Muscle layer of colon (tissue), 2 donors: ENCODE measurements around the gene ABCB11.

Source experiments
- H3K27ac ChIP-seq: one replicate; pipeline ENCODE4 v1.7.0; 2013; ENCODE audit warnings: low read depth, mild to moderate bottlenecking, low read length, moderate library complexity
- H3K27me3 ChIP-seq, 2 donors: one replicate each; pipeline ENCODE4 v1.7.0; 2013; ENCODE audit warnings: low read length in 2 of 2, mild to moderate bottlenecking in 2 of 2; ENCODE audit not compliant: insufficient read depth in 2 of 2, control insufficient read depth in 1 of 2
- H3K36me3 ChIP-seq: one replicate; pipeline ENCODE4 v1.7.0; 2013; ENCODE audit warnings: mild to moderate bottlenecking, low read length; ENCODE audit not compliant: insufficient read depth
- H3K4me1 ChIP-seq: one replicate; pipeline ENCODE4 v1.7.0; 2013; ENCODE audit warnings: mild to moderate bottlenecking, low read length; ENCODE audit not compliant: insufficient read depth
- H3K4me3 ChIP-seq, 2 donors: one replicate each; pipeline ENCODE4 v1.7.0; 2013; ENCODE audit warnings: low read length in 2 of 2, low read depth in 1 of 2, mild to moderate bottlenecking in 1 of 2, moderate library complexity in 1 of 2
- H3K9ac ChIP-seq: one replicate; pipeline ENCODE4 v1.7.0; 2013; ENCODE audit warnings: low read length
- H3K9me3 ChIP-seq: one replicate; pipeline ENCODE4 v1.7.0; 2013; ENCODE audit warnings: mild to moderate bottlenecking, low read length
- donor health status: abdominal sarcoma.
- donor health status: Adenocarcinoma of cecum.

The ABCB11 gene

DNA sequence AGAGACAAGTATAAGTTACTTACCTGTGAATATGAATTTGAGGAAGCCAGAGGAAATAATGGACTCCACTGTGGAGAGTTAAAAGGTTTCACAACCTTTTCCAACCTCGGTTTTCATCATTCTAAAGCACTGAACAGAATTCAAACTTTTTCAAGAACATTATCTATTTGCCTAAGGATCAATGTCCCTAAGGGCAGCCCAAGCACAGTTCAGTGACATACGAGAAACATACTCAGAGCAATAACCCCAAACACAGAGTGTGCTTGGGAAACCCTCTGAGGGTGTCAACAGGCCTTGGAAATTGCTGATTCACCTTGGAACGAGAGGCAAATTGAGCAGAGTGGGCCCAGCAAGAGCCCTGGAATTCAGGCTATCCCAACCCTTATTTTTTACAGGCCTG, at the start of gene ABCB11:
Gene ABCB11 (minus strand): TSS at position 123 of the 400 bp plus-strand sequence. CDS start 13,199 bp downstream, outside the sequence.
- no peak within 1 kb of the TSS for H3K27ac ChIP-seq

DNA sequence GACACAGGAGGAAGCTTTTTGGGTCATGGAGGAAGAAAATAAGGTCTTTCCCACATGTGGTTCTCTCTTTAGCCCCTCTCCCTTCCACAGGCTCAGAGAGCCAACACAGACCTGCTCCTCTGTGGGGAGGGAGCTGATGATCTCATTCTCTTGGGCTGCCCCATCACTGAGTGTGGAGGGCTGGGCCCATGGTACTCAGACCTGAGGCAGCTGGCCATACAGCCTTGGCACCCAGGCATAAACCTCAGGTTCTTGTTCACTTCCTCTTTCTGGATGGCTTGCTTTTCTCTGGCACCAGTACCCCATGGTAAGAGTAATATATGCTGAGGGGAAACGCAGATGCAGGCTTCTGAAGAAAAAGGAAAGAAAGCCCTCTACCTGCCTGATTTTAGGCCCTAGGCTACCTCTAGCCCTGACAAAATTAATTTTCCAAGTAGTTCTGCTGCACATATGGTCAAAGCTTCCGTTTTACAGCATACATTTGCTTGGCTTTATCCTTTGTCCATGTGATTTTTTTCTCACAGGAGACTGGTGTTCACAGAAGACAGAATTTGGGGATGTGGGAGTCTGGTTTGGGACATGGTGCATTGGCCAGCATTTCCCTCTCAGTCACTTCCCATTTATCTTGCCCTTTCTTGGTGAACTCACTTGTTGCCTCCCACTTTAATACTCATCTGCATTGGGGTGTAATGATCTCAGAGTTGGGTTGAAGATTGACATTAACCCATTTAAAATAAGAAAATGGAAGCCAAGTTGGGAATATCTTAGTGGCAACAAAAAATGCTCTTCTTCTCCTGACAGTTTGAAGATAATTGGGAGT, 49.3 kb upstream of the ABCB11 start:
- Histone ChIP-seq H3K9ac (no peak overlapping the region), H3K9me3 (no peaks in the 10 kb centered on the region), H3K36me3 (no peaks in the 10 kb centered on the region), H3K4me1 (no peaks in the 10 kb centered on the region), H3K27me3 (no peaks in the 10 kb centered on the region), H3K4me3 (no peak overlapping the region), H3K27ac (no peak overlapping the region)

More for the DNA sequence above, at the start of gene ABCB11:
- Histone ChIP-seq H3K4me3 (no peak within 1 kb of the TSS), H3K4me1 (no peaks in the 10 kb centered on the region), H3K9me3 (no peaks in the 10 kb centered on the region), H3K36me3 (no peaks in the 10 kb centered on the region), H3K9ac (no peak within 1 kb of the TSS), H3K27me3 (no peaks in the 10 kb centered on the region)

DNA sequence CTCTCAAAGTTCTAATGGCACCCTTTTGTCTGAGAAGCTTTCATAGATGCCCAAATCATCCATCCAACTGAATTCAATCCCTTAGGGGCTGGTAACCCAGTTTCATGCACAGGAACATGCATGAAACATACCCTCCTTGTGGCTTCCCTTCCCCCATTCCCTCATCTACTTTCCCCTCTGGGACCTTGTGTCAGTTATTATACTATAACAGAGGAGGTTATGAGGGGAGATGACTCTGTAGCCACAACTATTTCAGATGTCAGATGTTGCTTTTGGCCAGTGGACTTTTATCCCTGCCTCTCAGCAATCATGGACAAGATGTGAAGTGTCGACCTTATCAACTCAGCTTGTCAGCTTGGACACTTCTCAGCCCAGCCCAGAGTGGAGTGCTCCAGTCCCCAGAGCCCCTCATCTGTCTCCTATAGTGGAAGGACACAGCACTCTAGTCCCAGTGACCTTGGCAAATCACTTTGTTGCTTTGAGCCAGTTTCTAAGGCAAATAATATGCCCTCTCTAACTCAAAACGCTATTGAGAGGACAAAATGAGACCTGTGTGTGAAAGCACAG, 46.6 kb upstream of the ABCB11 start:
- no peaks in the 10 kb centered on the region for H3K36me3 ChIP-seq
- H3K4me3 ChIP-seq, result no peak overlapping the region
- H3K4me1 ChIP-seq, result no peaks in the 10 kb centered on the region
- H3K27ac ChIP-seq, result no peak overlapping the region
- H3K9me3 ChIP-seq, result no peaks in the 10 kb centered on the region
- no peaks in the 10 kb centered on the region for H3K27me3 ChIP-seq
- no peak overlapping the region for H3K9ac ChIP-seq

DNA sequence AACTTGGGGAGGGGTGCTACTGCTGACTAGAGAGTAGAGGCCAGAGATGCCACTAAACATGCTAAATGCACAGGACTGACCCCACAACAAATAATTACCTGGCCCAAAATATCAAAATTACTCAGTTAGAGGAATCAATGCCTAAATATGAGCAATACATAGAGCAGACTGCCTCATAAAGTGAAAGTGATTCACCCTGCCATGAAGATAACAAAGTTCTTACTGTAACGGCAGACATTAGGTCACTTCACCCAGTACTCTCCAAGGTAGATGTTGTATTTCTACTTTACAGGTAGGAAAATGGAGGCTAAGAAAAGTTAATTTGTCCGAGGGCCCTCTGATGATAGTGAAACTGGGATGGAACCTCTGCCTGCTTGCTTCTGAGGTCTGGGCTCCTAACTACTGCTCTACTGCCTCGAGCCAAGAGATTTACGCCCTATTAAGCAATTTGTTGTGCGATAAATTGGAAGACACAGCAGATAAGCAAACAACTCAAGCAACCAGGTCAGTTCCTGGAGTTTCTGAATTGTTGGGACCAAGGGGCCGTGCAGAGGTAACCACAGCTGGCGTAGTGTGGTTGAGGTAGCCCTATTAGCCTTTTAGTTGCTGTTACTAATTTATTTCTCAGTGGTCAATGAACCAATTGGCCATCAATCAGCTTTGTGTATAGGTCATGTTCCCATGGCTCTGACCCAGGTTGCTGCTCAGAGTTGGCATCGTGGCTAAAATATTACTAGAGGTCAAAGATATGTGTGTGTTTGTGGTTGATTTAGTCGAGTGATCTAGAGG, 43.0 kb upstream of the ABCB11 start:
- no peaks in the 10 kb centered on the region for H3K4me1 ChIP-seq
- no peak overlapping the region for H3K4me3 ChIP-seq
- no peaks in the 10 kb centered on the region for H3K27me3 ChIP-seq
- no peak overlapping the region for H3K27ac ChIP-seq
- no peaks in the 10 kb centered on the region for H3K9me3 ChIP-seq
- no peaks in the 10 kb centered on the region for H3K36me3 ChIP-seq
- no peak overlapping the region for H3K9ac ChIP-seq

DNA sequence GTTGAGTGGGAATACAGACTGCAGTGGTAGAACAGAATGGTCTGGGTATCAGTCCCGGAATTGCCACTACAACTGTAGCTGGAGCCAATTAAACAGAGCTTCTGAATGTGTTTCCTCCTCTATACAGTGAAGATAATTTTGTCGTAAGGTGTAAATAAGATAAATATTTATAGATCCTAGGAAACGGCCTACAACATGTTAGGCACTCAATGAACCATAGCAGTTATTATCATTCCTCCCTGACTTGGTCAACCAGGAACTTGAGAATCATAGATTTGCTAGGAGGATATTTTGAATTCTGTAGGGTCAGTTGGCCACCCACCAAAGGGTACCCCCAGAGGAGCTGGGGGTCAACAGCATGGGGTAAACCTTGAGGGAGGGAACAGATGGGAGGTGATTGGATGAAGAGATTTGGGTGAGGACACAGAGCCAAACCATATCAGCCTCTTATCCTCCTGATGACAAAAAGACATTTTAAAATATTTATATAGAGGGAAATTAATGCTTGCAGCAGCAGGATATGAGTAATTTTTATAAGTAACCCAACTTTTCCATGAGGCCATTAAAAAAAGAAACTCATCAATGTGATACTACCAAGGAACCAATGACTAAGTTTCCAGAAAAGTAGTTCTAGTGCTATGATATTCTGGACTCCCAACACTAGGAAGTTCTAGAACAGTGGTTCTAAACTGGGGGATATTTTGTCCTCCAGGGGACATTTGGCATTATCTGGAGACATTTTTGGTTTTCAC, 42.3 kb upstream of the ABCB11 start:
- no peak overlapping the region for H3K9ac ChIP-seq
- H3K36me3 ChIP-seq, result no peaks in the 10 kb centered on the region
- H3K27ac ChIP-seq, result no peak overlapping the region
- no peaks in the 10 kb centered on the region for H3K27me3 ChIP-seq
- no peaks in the 10 kb centered on the region for H3K9me3 ChIP-seq
- no peaks in the 10 kb centered on the region for H3K4me1 ChIP-seq
- no peak overlapping the region for H3K4me3 ChIP-seq

DNA sequence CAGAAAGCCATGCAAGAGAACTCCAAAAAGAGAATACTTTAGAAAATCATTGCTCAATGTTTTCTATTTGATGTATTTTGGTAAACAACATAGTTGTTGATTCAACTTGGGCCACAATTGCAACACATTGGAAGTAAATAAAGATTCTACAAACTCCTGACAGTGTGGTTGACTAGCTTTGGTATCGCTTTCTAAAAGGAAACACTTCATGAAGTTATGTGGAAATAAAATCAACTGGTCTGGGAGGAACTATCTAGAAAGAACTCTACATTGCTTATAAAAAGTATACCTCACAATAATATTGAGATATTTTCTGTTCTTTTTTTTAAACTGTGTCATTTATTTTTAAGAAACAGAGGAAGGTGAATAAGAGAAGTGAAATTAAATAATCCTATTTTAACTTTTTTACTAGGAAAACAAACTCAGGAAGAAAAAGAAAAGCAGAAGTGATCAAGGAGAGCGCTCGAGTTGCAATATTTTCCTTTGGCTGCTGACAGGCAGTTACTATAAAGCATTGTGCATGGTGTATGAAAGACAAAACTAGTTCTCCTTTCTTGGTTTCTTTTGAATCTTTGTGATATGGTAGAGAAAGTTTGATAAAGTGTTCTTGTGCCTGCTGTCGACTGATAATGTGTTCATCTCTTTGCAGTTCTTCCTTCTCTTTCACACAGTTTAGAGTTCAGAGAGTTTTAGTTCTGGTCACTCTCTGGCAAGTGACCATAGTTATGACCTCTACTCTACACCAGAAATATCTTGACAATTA, 41.2 kb upstream of the ABCB11 start:
- no peak overlapping the region for H3K4me3 ChIP-seq
- H3K36me3 ChIP-seq, result no peaks in the 10 kb centered on the region
- H3K27ac ChIP-seq, result no peak overlapping the region
- no peaks in the 10 kb centered on the region for H3K27me3 ChIP-seq
- no peaks in the 10 kb centered on the region for H3K9me3 ChIP-seq
- H3K9ac ChIP-seq, result no peak overlapping the region
- no peaks in the 10 kb centered on the region for H3K4me1 ChIP-seq

DNA sequence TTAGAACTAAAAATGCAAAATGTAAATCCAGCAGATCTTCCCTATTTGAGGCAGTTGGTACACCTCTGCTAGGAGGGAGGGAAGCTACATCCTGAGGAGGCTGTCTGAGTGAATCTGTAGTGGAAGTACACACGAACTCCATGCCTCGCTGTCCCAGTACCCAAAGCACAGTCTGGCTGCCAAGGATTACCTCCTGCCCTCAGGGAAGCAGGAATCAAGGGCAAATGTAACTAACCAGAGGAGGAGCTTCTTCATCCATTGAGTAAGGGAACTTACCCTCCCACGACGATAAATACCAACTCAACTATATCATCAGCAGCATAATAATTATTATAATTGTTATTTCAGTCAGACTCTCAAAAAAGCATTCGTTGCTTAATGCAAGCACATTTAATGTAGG, 40.3 kb upstream of the ABCB11 start:
- H3K36me3 ChIP-seq, result no peaks in the 10 kb centered on the region
- H3K27ac ChIP-seq, result no peak overlapping the region
- H3K4me1 ChIP-seq, result no peaks in the 10 kb centered on the region
- no peaks in the 10 kb centered on the region for H3K9me3 ChIP-seq
- H3K27me3 ChIP-seq, result no peaks in the 10 kb centered on the region
- no peak overlapping the region for H3K4me3 ChIP-seq
- H3K9ac ChIP-seq, result no peak overlapping the region

DNA sequence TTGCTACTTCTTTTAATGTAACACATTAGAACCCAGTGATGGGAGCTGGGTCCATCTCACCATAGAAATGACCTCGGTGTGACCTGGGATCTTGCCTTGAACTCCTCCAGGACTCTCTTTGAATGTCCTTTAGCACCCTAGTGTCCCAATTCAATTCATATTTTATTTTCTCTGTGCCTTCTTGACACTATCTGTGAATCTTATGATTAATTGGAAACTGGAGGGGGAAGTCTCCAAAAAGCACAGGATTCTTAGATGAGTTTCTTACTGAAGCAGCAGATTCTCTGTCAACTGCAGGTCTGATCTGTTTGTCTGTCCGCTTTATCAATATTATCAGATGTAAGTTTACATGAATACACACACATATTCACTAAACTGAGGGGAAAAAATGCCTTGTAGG, 38.7 kb upstream of the ABCB11 start:
- H3K9ac ChIP-seq, result no peak overlapping the region
- no peaks in the 10 kb centered on the region for H3K27me3 ChIP-seq
- no peak overlapping the region for H3K4me3 ChIP-seq
- H3K36me3 ChIP-seq, result no peaks in the 10 kb centered on the region
- H3K27ac ChIP-seq, result no peak overlapping the region
- no peaks in the 10 kb centered on the region for H3K9me3 ChIP-seq
- no peaks in the 10 kb centered on the region for H3K4me1 ChIP-seq

DNA sequence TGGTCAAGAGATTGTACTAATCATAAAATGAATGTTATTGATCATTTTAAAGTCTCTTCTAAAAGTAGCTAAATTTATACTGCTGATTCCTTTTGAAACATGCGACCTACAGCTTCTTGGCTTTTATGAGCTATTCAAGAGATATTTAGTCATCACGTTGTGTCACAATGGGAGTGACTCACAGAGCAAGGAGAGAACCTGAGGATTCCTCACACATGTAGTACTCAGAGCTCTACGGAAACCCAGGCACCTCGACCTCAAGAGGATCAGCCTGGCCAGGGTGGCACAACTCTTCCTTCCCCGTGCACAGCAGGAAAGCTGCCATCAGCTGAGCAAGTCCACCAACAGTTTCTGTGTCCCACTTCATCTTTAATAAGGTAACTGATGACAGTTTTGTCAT, 38.2 kb upstream of the ABCB11 start, which contains the start of gene DHRS9:
Gene DHRS9 (plus strand): TSS at position 223 of the 400 bp plus-strand sequence. CDS start 12,019 bp downstream, outside the sequence.
- H3K36me3 ChIP-seq, result no peaks in the 10 kb centered on the region
- H3K9ac ChIP-seq, result no peak within 1 kb of the TSS
- no peak within 1 kb of the TSS for H3K27ac ChIP-seq
- H3K4me3 ChIP-seq, result no peak within 1 kb of the TSS
- no peaks in the 10 kb centered on the region for H3K4me1 ChIP-seq
- no peaks in the 10 kb centered on the region for H3K9me3 ChIP-seq
- no peaks in the 10 kb centered on the region for H3K27me3 ChIP-seq

DNA sequence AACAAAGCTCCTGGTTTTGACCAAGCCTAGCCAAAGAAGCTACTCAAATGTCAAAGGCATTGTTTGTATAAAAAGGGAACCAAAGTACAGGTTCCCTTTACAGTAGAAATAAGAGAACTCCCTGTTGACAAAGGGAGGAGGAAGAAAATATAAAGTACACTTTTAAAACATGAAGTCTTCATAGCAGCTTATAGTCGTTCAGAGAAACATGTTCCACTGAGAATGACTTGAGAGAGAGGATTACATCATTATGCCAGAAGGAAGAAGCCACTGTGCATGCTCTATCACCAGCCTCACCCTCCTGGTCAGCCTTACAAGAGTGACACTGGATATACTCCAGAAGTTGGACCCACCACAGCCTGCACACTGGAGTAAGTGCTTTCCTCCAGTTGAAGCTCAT, 35.8 kb upstream of the ABCB11 start:
- no peaks in the 10 kb centered on the region for H3K9me3 ChIP-seq
- no peak overlapping the region for H3K4me3 ChIP-seq
- H3K4me1 ChIP-seq, result no peaks in the 10 kb centered on the region
- H3K27ac ChIP-seq, result no peak overlapping the region
- H3K9ac ChIP-seq, result no peak overlapping the region
- H3K36me3 ChIP-seq, result no peaks in the 10 kb centered on the region
- no peaks in the 10 kb centered on the region for H3K27me3 ChIP-seq
